T-helper 17 cell (primary cell): ENCODE results near the gene INPP1. TPM values are rescaled to one million over a fixed set of nuclear protein-coding genes. Genes with fewer than 3 reads are reported as not detected.

Experiments used
- ATAC-seq: fragments of 150-1000 bp; cut with Tn5 transposase; 2 replicates; pipeline ENCODE4 v1.10.0; 2021; ENCODE audit warnings: mild to moderate bottlenecking, moderate library complexity
- DNase-seq, 3 donors: peaks; one replicate each; pipeline versions ENCODE4 v3.0.0 to v3.0.0-alpha.2; 2020 to 2021
- H3K9me3 ChIP-seq: one replicate; pipeline ENCODE4 v1.7.0; 2013; ENCODE audit warnings: low read length, mild to moderate bottlenecking; ENCODE audit not compliant: control insufficient read depth, poor library complexity, severe bottlenecking
- H3K27ac Mint-ChIP-seq: one replicate; pipeline ENCODE4 v1.8.0; 2022; ENCODE audit warnings: mild to moderate bottlenecking, moderate library complexity, mixed read lengths
- H3K27me3 Mint-ChIP-seq: one replicate; pipeline ENCODE4 v1.8.0; 2022; ENCODE audit warnings: mixed read lengths
- H3K36me3 Mint-ChIP-seq: one replicate; pipeline ENCODE4 v1.8.0; 2022; ENCODE audit warnings: low read depth, mixed read lengths
- H3K4me1 Mint-ChIP-seq: one replicate; pipeline ENCODE4 v1.8.0; 2022; ENCODE audit warnings: mild to moderate bottlenecking, mixed read lengths
- H3K4me3 Mint-ChIP-seq: one replicate; pipeline ENCODE4 v1.8.0; 2022; ENCODE audit warnings: mild to moderate bottlenecking, moderate library complexity, mixed read lengths
- total RNA-seq, 4 donors: library from RNA in 2 of 4; stranded (reverse) in 2 of 4; gene quantifications; one replicate each; pipeline ENCODE4 v1.2.3 and lab custom pipeline; 2022 to 2026

The INPP1 gene
- total RNA-seq, 2 donors from 2014 or later = 3.0 to 3.7 TPM

DNA sequence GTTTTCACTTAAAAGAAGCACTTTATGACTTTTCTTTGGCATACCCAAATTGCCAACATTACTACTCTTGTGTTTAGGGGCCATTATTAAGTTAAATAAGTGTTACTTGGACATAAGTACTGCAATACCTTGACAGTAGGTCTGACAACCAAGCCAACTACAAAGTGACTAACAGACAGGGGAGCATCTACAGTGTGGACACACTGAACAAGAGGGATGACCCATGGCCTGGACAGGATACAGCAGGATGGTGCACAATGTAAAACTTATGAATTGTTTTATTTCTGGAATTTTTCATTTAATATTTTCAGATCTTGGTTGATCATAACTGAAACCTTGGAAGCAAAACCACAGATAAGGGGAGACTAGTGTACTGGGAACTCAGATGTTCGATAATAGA, 4.0 kb upstream of the INPP1 start:
- DNase-seq = no peak
- no peaks in the 10 kb centered on the region for H3K9me3 ChIP-seq
- ATAC-seq = no peak
- H3K27me3 Mint-ChIP-seq = no peaks in the 10 kb centered on the region
- peaks cover 12% of the 10 kb centered on the region for H3K4me1 Mint-ChIP-seq
- H3K4me3 Mint-ChIP-seq = no peak overlapping the region
- no peaks in the 10 kb centered on the region for H3K36me3 Mint-ChIP-seq
- no peak overlapping the region for H3K27ac Mint-ChIP-seq

DNA sequence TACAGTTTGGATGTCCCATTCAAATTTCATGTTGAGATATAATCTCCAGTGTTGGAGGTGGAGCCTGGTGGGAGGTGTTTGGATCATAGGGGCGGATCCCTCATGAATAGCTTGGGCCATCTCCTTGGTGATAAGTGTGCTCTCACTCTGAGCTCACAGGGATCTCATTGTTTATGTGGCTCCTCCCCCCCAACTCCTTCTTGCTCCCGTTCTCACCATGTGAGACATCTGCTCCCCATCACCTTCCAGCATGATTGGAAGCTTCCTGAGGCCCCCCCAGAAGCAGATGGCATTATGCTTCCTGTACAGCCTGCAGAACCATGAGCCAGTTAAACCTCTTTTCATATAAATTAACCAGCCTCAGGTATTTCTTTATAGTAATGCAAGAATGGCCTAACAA, 3.0 kb upstream of the INPP1 start:
- Mint-ChIP-seq H3K4me3 (no peak overlapping the region), H3K36me3 (no peaks in the 10 kb centered on the region), H3K27me3 (no peaks in the 10 kb centered on the region), H3K27ac (no peak overlapping the region), H3K4me1 (peaks cover 13% of the 10 kb centered on the region)
- no peaks in the 10 kb centered on the region for H3K9me3 ChIP-seq
- DNase-seq (no peak), ATAC-seq (no peak)

DNA sequence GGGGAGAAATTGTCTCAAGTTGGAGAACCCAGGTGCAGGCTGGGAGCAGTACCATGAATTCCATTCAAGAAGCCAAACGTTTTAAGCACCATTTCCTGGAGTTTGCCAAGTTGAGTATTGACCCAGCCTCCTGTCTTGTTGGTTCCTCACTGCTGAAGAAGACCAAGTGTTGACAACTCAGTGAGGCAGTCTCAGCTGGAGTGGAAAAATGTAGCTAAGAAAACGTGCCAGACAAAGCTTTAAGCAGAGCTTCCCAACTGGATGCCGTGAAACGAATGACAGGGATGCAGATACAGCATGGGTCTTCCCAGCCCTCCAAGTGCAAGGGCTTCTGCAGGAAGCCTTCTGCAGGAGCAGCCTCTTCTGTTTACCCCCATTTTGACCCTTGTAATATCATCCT, 778 bp upstream of the INPP1 start:
- no peaks in the 10 kb centered on the region for H3K9me3 ChIP-seq
- no peak for ATAC-seq
- peaks cover 13% of the 10 kb centered on the region for H3K4me1 Mint-ChIP-seq
- H3K27ac Mint-ChIP-seq = peak overlapping the region; percentile 73
- H3K36me3 Mint-ChIP-seq = no peaks in the 10 kb centered on the region
- H3K27me3 Mint-ChIP-seq = no peaks in the 10 kb centered on the region
- H3K4me3 Mint-ChIP-seq = peak overlapping the region; percentile 87
- DNase-seq = no peak

DNA sequence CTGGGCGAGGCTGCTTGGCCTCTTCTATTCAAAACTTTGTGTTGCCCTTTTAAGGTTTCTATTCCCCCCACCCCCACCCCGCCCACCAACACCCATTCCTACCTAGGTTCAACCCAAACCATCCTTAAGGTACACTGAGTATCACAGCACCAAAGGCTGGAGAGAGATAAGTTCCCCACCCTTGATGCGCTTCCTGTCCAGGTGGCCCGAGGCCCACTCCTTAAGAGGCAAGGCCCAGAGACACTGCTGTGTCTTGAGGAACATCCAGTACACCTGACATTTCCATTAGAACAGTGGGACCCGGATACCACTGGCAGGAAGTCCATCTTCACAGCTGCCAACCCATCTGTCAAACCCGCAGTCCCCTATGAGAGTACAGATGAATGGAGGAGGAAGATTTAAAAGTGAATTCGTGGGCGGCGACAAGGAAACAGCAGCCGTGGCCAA, 277 bp upstream of the INPP1 start:
- ATAC-seq = no peak
- DNase-seq = no peak
- Mint-ChIP-seq H3K36me3 (no peaks in the 10 kb centered on the region), H3K4me3 (peak overlapping the region; percentile 87), H3K27me3 (no peaks in the 10 kb centered on the region), H3K27ac (peak overlapping the region; percentile 73), H3K4me1 (peaks cover 12% of the 10 kb centered on the region)
- H3K9me3 ChIP-seq = no peaks in the 10 kb centered on the region

DNA sequence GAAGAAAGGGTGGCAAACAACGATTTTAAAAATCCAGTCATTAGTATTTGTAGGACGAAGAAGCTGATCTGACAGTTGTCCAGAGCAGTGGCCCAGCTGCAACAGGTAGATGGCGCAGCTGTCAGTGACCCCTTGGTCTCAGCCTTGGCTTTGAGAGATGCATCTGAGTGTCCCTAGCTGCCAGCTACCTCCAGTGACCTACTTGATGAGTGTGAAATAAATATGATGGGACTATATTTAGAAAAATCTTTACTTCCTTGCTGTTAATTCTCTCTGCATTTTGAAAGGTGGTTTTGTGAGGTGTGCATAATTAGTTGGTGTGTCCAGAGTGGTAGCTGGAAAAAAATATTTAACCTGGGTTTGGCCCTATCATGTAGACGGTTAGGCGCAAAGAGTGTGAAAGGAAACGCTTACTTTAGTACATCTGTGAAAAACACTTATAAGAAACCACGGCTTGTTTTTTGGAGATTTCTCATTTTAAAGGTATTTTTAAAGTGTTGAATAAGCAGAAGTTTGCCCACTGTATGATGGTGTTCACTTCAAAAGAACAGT, 963 bp downstream of the INPP1 start:
- Mint-ChIP-seq H3K27me3 (no peaks in the 10 kb centered on the region), H3K27ac (peak overlapping the region; percentile 88), H3K4me1 (peaks cover 11% of the 10 kb centered on the region), H3K4me3 (peak overlapping the region; percentile 90), H3K36me3 (no peaks in the 10 kb centered on the region)
- H3K9me3 ChIP-seq = no peaks in the 10 kb centered on the region
- ATAC-seq (peak; percentile 45), DNase-seq (no peak)

DNA sequence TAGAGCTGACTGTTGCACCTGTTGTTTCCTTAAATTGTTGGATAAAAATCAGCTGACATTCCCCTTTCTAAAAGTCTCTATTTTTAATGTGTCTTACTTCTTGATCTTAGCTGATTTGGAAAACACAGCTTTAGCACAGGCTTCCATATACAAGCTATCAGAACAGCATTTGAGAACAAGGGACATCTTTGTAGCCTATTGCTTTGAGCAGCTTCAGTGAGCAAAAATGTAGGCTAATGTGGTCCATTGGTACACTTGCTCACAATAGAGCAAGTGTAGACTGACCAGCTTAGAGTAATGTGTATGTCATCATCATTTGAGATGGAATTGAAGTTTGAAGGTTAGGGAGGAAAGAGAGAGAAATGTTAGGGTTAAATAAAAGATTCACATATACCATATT, 7.0 kb downstream of the INPP1 start:
- H3K9me3 ChIP-seq = no peaks in the 10 kb centered on the region
- Mint-ChIP-seq H3K4me1 (peaks cover 15% of the 10 kb centered on the region), H3K4me3 (no peak overlapping the region), H3K27ac (no peak overlapping the region), H3K36me3 (no peaks in the 10 kb centered on the region), H3K27me3 (no peaks in the 10 kb centered on the region)
- ATAC-seq (no peak), DNase-seq (no peak)

DNA sequence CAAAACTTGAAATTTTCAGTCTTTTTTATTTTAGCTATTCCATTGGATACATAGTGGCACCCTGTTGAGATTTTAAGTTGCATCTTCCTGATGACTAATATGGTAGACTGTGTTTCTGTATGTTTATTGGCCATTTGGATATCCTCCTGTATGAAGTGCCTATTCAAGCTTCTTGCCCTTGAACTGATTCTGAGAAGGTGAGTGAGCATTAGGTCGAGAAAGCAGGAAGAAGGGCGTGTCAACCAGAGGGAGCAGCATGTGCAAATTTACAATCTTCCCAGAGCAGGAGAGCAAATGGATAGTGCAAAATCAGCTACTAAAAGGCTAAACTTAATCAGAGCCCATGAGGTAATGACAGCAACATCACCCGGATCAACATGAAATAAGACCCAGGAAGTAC, 8.6 kb downstream of the INPP1 start:
- H3K9me3 ChIP-seq = no peaks in the 10 kb centered on the region
- Mint-ChIP-seq H3K36me3 (no peaks in the 10 kb centered on the region), H3K27me3 (no peaks in the 10 kb centered on the region), H3K4me3 (no peak overlapping the region), H3K27ac (no peak overlapping the region), H3K4me1 (peaks cover 15% of the 10 kb centered on the region)
- no peak for DNase-seq
- ATAC-seq = no peak

DNA sequence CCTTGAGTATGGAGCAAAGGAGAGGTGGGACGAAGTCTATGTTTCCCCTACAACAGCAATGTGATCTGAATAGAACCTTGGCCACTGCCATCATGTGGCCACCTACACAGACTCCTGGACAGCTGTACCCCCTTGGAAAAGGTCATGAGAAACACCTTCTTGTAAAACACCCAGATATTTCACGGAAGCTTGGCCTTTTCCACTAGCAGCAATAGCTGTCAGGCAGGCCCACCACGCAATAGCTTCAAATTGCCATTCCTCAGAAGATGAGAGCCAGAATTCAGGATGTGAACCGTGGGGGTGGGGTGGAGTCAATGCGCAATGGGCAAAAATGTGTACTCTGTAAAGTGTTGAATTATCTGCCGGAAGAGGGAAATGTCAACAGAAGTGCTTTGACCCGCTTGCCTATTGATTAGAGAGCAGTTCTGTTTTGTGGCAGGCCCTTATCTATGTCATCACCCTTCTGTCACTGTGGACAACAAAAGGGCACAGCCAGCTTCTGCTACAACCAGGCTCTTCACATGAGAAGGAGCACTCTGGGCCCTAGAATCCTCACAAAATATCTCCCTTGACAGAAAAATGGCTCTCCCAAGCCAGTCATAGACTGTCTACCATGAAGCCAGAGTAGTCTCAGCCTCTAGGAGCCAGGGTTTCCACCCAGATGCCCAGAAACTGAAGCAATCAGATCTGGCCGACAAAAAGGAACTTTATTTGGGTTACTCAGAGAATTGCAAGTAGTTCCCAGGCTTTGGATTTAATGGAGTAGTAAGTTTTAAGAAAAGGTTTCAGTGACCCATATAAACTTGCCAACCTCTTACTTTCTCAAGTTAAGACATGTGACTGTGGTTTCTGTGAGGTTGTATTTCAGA, 9.5 kb downstream of the INPP1 start:
- H3K27ac Mint-ChIP-seq = peak overlapping the region; percentile 72
- no peaks in the 10 kb centered on the region for H3K27me3 Mint-ChIP-seq
- H3K4me1 Mint-ChIP-seq = peaks cover 15% of the 10 kb centered on the region
- H3K9me3 ChIP-seq = no peaks in the 10 kb centered on the region
- ATAC-seq (peak; percentile 70), DNase-seq (no peak)
- H3K36me3 Mint-ChIP-seq = no peaks in the 10 kb centered on the region
- no peak overlapping the region for H3K4me3 Mint-ChIP-seq

DNA sequence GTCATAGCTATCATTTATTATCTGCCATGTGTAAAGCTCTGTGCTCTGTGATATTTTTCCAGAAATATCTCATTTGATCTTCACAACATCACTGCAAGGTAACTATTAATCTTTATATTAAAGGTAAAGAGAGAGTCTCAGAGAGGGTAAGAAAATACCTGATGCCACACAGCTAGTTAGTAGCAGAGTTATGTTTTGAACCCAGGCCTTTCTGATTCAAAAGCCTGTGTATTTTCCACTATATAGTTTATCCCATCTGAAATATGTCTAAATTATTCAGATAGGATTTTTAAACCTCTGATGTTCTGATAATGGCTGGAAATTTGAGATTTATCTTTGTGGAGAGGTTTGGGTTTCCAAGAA, 10.1 kb downstream of the INPP1 start:
- Mint-ChIP-seq H3K27ac (peak overlapping the region; percentile 72), H3K4me1 (peaks cover 13% of the 10 kb centered on the region), H3K27me3 (no peaks in the 10 kb centered on the region), H3K36me3 (no peaks in the 10 kb centered on the region), H3K4me3 (no peak overlapping the region)
- DNase-seq (no peak), ATAC-seq (no peak)
- no peaks in the 10 kb centered on the region for H3K9me3 ChIP-seq

DNA sequence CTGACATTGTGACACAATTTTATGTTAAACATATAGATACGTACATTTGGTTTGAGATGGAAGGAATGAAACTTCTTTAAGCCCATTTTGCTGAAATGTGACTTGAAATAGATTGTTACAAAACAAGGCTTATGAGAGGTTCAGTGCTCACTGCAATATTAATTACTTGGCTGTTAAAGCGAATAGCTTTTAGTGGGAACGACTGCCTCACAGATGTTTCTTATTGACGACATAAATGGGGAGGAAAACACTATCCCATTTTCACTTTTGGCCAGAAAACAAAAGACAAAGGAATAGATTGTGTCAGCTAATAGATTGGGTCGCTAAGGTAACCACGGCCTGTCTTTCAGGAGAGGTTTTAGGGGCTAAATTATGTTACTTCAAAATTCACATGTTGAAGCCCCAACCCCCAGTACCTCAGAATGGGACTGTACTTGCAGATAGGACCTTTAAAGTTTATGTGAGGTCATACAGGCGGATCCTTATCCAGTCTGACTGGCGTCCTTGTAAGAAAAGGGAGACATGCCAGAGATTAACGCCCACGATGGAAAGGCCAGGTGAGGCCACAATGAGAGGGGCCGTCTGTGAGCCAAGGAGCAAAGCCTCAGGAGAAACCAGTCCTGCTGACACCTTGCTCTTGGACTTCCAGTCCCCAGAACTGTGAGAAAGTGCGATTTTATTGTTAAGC, 10.8 kb downstream of the INPP1 start:
- H3K4me1 Mint-ChIP-seq = peaks cover 16% of the 10 kb centered on the region

DNA sequence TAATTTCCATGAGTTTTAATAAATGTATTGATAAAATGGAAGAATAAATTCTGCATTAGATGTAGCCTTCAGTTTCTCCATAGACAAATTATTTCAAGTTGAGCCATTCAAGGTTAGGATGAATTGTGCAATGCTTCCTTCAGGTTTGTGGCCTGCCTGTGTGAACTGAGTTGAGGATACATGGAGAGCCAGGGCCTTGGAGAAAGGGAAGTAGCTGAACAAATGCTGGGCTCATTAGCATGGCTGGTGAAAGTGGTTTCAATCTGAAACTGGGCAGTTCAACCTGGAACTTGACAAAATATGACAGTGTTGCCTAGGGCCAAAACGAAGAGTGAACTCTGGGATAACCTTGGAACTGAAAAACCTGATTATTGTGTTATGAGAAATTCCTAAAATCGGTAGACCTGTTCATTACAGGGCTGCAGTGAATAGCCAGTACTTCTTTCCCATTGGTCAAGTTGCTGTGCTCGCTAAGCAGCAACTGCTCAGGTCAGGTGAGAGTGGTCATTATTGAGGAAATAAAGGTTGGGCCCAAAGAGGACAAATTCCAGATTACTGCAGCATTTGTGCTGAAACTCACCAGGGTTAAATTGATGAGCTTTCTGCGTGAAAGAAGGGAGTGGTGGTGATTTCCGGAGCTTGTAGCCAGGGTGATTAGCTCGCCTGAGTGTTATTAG, 12.7 kb downstream of the INPP1 start:
- ATAC-seq (no peak), DNase-seq (no peak)
- Mint-ChIP-seq H3K27ac (no peak overlapping the region), H3K36me3 (no peaks in the 10 kb centered on the region), H3K27me3 (no peaks in the 10 kb centered on the region), H3K4me1 (peaks cover 25% of the 10 kb centered on the region), H3K4me3 (no peak overlapping the region)
- no peaks in the 10 kb centered on the region for H3K9me3 ChIP-seq

More for the DNA sequence above, 10.8 kb downstream of the INPP1 start:
- Mint-ChIP-seq H3K4me3 (no peak overlapping the region), H3K27me3 (no peaks in the 10 kb centered on the region), H3K36me3 (no peaks in the 10 kb centered on the region), H3K27ac (peak overlapping the region; percentile 72)
- no peak for DNase-seq
- no peak for ATAC-seq
- H3K9me3 ChIP-seq = no peaks in the 10 kb centered on the region

DNA sequence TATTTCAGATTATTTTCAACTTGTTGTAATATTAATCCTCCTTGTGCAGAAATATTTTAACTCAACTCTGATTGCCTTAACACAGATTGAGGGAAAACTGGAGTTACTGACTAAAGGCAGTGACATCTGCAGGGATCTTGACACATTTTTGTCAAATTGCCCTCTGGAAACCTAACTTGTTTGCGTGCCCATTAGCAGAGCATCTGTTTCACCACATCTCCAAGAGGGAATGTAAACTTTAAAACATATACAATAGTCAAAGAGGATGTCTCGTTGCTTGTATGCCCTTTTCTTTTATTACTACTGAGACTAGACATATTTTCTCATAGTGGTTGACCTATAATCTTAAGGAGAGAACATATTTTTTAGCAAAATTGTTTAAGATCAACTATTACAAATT, 14.2 kb downstream of the INPP1 start:
- H3K36me3 Mint-ChIP-seq = no peaks in the 10 kb centered on the region
- H3K4me1 Mint-ChIP-seq = peaks cover 26% of the 10 kb centered on the region
- no peak for DNase-seq
- ATAC-seq = no peak
- no peaks in the 10 kb centered on the region for H3K9me3 ChIP-seq
- no peak overlapping the region for H3K27ac Mint-ChIP-seq
- H3K27me3 Mint-ChIP-seq = no peaks in the 10 kb centered on the region
- no peak overlapping the region for H3K4me3 Mint-ChIP-seq
